Measurements from ENCODE around the gene MAP2K3. TPM values are rescaled to one million over a fixed set of nuclear protein-coding genes. Genes with fewer than 3 reads are reported as not detected.

MAP2K3 gene
- polyA plus RNA-seq, 4 donors, result 21.1 to 25.3 (median 23.2) TPM

DNA sequence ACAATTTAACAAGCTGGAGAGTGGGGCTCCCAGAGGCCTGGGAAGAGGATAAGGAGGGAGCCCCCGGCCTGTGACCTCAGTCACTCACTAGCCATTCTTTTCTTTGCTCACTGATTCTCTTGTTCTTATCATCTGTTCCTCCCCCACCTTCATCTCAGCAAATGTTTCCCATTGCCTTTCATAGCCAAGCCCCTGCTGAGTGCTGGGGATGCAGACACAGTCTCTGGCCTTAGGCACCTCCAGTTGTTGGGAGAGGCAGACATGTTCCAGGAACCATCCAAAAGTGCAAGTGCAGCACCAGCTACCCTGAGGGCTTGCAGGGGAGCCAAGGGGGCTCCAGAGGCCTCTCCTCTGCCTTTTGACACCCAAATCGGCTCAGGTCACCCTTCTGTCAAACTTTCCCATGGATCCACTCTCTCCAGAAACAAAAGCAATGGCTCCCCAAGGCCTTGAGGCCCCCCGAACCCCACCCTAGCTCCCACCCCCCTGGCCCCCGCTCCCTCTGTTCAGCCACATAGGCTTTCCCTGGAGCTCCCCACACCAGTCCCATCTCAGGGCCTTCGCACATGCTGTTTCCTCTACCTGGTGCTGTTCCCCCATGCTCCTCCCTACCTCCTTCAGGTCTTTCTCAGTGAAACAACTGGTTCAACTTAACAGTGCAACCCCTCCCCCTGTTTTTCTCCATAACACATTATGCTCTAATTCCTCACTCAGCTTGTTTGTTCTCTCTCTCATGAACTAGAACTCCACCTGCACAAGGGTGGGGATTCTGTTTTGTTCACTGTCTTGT lies 76.7 kb downstream of the MAP2K3 start:
- DNase-seq (ENCODE audit: low read depth in 4 of 4, low spot score in 2 of 4), result no peak

DNA sequence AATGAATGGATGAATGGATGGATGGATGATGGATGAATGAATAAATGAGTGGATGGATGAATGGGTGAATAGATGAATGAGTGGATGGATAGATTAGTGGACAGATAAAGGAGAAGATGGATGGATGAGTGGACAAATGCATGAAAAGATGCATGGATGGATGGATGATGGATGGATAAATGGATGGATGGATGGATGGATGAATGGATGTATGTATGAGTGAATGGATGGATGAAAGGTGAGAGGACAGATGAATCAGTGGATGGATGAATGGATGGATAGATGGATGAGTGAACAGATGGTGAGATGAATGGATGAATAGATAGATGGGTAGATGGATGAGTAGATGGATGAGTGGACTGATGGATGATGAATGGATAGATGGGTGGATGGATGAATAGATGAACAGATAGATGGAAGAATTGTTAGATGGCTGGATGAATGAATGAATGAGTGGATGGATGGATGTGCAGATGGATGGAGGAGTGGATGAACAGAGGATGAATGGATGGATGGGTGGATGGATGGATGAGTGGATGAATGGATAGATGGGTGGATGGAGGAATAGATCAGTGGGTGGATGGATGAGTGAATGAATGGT lies 77.9 kb downstream of the MAP2K3 start:
- no peak for DNase-seq (ENCODE audit: low read depth in 4 of 4, low spot score in 2 of 4)

DNA sequence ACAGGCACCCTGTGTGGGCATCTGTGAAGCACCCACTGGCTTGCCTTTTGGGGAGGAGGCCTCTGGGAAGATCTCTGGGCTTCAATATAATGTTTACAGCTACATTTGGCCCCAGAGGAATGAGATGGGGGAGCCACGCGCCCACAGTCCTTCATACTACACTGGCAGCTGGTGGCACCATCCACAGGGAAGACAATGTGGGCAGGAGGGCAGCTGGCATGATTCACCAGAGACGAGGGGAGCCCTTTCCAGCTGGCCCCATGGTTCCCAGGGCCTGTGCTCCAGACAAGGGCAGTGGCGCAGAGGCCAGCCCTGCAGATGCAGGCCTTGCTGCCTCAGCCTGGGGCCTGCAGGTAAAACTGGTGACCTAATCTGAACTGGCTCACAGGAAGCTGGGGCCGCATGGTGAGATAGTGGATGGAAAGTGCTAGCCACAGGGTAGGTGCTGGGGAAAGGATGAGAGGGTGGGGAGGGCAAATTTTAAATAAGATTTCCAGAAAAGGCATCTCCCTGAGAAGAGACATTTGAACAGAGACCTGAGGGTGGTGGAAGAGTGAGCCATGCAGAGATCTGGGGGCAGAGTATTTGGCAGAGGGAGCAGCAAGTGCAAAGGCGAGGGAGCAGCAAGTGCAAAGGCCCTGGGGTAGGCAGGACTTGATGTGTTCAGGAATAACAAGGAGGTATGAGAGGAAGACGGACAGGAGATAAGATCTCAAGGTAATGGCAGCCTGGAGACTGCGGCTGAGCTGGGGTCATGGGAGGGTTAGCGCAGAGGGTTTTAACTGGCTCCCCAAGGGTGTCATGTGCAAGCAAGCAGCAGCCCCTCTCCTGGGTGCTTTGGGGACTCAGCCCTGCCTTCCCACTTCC lies 79.5 kb downstream of the MAP2K3 start:
- DNase-seq (ENCODE audit: low read depth in 4 of 4, low spot score in 2 of 4), result no peak

Other genes starting within 250 kb of the MAP2K3 start
- gene USP22, start 241.7 kb upstream of the MAP2K3 start, polyA plus RNA-seq (ENCODE audit: insufficient read length in 4 of 4), result 100 to 1,000 TPM; 200 to 245 (median 203) TPM
- gene DHRS7B, start 157.7 kb upstream of the MAP2K3 start, polyA plus RNA-seq (ENCODE audit: insufficient read length in 4 of 4), result 10 to 100 TPM; 37.6 to 40.9 (median 39.6) TPM
- 10 to 100 TPM; 21.4 to 27.9 (median 24.3) TPM for gene TMEM11, start 70.5 kb upstream of the MAP2K3 start, polyA plus RNA-seq (ENCODE audit: insufficient read length in 4 of 4)
- gene NATD1, start 31.3 kb upstream of the MAP2K3 start, polyA plus RNA-seq (ENCODE audit: insufficient read length in 4 of 4), result 10 to 100 TPM; 11.9 to 16.1 (median 13.7) TPM
- 1 to 10 TPM; 5.3 to 8.9 (median 6.5) TPM for gene KCNJ12, start 91.6 kb downstream of the MAP2K3 start, polyA plus RNA-seq (ENCODE audit: insufficient read length in 4 of 4)